Regular cardiac myocyte (primary cell): ENCODE data around the gene VPREB3. TPM values are rescaled to one million over a fixed set of nuclear protein-coding genes. Genes with fewer than 3 reads are reported as not detected.

Source experiments
- total RNA-seq: library from RNA; depleted of rRNA; stranded (reverse); fragments of >200 nt; gene quantifications from 2 replicates; pipeline ENCODE4 v1.2.3, GENCODE V29; 2014

VPREB3 gene, protein sequence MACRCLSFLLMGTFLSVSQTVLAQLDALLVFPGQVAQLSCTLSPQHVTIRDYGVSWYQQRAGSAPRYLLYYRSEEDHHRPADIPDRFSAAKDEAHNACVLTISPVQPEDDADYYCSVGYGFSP
- total RNA-seq = not detected in 2 replicates

DNA sequence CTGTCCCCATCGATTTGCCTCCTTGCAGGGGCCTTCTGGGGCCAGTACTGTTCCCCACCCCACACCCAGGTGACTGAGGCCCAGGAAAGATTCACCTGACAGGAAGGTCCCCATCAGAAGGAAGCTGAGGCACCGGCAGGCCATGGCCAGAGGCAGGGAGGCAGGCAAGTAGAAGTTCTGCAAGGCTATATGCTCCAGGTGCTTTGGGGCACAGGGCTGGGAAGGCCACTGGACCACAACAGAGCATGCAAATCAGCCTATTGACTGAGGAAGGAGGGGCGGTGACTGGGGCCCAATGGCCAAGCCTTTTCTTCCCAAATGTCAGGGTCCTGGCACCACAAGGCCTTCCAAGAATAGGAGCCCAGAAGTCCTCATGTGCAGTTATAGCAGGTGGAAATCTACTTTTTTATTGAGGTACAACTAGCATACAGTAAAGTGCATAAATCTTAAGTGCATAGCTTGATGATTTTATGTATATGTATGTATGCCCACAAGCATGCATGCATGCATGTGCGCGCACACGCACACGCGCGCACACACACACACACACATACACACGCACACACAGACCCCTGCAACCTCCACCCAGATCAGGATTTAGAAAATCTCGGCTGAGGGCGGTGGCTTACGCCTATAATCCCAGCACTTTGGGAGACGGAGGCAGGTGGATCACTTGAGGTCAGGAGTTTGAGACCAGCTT, at the start of gene VPREB3:
Gene VPREB3, minus strand, starts transcription at position 206 of the 700 bp plus-strand sequence. Its CDS starts 62 bp downstream, at position 144.

DNA sequence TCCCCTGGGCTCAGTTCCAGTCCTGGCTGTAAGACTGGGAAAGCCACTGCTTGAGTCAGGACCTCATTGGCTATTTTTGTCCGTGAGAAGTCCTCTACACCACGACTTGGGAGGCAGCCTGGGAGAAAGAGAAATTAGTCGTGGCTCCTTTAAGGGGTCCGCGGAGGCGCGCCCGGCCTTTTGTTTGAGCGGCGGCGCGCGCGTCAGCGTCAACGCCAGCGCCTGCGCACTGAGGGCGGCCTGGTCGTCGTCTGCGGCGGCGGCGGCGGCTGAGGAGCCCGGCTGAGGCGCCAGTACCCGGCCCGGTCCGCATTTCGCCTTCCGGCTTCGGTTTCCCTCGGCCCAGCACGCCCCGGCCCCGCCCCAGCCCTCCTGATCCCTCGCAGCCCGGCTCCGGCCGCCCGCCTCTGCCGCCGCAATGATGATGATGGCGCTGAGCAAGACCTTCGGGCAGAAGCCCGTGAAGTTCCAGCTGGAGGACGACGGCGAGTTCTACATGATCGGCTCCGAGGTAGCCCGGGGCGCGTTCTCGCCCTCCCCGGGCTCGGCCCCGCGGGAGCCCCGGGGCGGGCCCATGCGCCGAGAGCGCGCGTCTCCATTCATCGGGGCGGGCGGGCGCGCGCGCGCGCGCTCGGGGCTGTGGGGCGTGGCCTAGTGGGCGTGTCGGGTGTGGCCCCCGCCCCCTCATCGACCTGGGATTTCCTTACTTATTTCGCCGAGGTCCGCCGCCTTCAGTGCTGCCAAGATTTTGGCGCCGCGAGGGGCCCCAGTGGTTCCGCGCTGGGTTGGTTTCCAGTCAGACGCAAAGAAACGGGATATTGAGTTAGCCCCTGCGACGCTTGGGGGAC, 32.8 kb upstream of the VPREB3 start, which contains the start of gene SMARCB1:
Gene SMARCB1, plus strand, starts transcription at position 215 of the 848 bp plus-strand sequence. Its CDS starts 204 bp downstream, at position 419.

DNA sequence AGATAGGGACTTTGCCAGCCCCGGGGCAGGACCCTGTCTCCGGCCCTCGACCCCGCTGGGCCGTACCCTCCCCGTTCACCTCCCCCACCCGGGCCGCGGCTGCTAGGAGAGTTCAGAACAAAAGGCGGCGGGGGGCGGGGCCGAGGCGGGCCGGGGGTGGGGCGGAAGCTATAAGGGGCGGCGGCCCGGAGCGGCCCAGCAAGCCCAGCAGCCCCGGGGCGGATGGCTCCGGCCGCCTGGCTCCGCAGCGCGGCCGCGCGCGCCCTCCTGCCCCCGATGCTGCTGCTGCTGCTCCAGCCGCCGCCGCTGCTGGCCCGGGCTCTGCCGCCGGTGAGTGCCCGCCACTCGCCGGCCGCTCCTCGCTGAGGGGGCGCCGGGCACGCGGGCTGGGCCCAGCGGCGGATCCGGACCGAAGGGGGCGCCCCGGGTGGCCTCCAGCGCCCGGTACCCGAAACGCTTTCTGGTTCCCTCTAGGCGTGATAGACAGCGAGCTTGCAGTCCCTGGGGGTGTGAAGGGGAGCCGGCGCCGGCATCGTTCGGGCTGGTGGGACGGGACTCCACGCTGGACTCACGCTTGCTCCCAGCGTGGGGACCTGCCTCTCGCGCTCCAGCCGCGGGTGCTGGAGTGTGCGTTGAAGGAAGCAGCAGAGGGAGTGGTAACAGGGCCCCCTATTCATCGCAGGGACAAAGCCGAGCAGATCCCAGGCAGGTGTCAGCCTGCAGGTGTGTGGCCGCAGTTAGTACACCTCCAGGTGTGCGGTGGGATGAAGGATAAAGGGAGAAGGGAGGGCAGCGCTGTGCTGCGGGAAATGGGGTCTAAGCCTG, 18.6 kb upstream of the VPREB3 start, which contains the start of gene MMP11:
Gene MMP11, plus strand, starts transcription at position 201 of the 825 bp plus-strand sequence. Its CDS starts 22 bp downstream, at position 223.

DNA sequence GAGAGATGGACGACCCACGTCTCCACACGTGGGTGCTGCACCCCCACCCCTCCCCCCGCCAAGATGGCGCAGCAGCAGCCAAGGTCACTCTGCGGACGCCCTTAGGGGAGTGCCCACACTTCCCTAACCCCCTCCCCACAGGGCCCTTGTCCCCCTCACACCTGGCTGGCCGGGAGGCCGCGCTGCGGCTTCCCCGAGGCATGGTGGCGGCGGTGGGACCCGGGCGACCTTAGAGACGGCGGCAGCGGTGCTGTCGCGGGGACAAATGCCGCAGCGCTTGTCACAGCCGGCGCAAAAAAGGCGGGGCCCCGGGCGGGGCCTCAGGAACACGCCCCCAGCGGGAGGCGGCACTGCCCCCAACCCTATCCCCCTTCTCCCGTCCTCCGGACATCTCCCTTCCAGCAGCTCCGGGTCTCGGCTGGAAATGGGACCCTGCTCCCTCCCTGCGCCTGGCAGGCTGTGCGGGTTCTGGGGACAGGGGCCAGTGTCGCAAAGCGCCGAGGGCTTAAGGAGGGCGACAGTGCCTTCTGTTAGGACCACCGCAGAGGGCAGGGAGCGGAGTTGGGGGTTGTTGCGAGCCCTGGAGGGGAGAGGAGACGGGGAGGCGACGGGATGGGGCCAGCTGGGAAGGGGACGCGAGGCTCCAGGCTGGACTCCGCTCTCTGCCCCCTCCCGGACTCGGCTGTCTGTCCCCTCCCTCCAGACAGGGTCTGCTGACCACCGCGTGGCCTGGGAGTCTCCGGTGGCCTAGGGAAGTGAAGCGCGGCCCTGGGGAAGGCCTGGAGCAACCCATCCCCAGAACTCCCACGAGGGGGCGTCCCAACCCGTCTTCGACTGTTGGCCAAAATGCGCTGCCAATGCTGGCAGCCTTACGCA, 13.7 kb upstream of the VPREB3 start, which contains the start of gene CHCHD10:
Gene CHCHD10, minus strand, starts transcription at position 300 of the 876 bp plus-strand sequence. Its CDS starts 98 bp downstream, at position 202.

DNA sequence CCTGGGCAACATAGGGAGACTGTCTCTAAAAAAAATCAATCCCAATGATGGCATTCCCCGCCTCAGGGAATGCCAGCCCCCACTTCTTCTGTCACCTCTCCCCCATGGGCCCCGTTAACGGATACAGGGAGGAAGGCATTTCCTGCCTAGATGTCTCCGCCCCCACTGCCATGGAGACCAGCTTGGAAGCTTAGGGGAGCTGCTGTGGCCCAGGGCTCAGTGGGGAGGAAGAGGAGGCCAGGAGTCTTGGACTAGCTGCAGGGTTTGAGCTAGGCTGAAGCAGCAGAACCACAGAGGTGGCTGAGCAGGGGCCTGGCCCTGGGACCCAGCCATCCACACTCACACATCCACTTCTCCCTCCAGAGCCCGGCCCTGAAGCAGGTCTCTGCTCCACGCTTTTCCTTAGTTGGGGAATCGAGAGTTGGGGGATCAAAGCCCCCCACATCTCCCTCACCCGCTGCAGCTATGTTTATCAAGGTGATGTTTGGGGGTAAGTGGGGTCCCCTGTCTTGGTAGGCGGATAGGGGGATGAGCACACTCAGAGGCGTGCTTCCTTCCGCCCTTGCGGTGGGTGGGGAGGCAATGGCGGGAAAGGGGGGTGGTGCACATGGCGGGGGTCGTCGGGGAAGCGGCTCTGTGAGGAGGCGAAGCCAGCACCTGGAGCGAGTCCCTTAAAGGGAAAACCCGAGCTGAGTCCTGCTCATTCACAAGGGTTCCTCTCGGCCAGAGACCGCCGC, 8.8 kb upstream of the VPREB3 start, which contains the start of gene C22orf15:
Gene C22orf15, plus strand, starts transcription at position 149 of the 737 bp plus-strand sequence. Its CDS starts 317 bp downstream, at position 466.

DNA sequence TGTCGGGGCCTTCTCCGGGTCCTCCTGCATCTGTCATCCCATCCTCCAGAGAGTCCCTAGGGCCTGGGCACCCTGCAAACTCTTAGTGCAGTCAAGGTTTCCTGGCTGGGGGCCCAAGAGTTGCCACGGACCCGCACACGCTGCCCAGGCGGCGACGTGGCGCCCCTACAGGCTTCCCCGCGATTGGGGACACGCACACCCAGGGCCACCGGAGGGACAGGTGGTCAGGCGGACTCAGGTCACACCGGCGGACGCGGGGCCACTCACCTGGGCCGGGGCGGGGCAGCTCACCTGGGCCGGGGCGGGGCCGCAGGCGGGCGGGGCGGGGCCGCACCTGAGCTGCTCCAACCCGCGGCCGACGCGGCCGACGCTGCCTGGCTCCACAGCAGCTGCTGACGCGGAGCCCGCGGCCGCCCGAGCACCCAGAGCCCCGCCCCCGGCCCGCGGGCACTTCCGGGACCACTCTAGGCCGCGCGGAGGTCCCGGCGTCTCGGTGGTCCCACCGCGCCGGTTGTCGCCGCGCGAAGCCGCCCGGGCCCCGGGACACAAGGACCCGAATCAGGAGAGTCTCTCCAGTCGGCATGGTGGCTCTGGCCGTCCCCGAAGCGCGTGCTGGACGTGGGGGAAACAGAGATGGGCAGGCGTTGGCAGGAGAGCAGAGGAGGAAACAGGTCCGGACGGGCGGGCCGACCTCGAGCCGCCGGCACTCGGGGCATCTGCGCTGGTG, 3.3 kb downstream of the VPREB3 start, which contains the start of gene ZNF70:
Gene ZNF70, minus strand, starts transcription at position 399 of the 727 bp plus-strand sequence. CDS start 5,972 bp downstream, outside the sequence.

Other genes starting within 250 kb of the VPREB3 start
- not detected in 2 replicates for gene IGLL1, start 174.1 kb downstream of the VPREB3 start, total RNA-seq
- 0.19 TPM in 1 of 2 replicates, not detected in the other for gene DRICH1, start 122.1 kb downstream of the VPREB3 start, total RNA-seq
- not detected in 2 replicates for gene RGL4, start 63.4 kb downstream of the VPREB3 start, total RNA-seq
- 3.1 and 4.0 TPM in 2 replicates for gene ZNF70, start 3.3 kb downstream of the VPREB3 start, total RNA-seq
- 0.19 and 1.1 TPM in 2 replicates for gene C22orf15, start 8.6 kb upstream of the VPREB3 start, total RNA-seq
- gene CHCHD10, start 13.5 kb upstream of the VPREB3 start, total RNA-seq = 3.7 and 6.7 TPM in 2 replicates
- gene MMP11, start 18.4 kb upstream of the VPREB3 start, total RNA-seq = 3.5 and 8.7 TPM in 2 replicates
- 15.5 and 33.5 TPM in 2 replicates for gene SMARCB1, start 32.5 kb upstream of the VPREB3 start, total RNA-seq
- 0.56 and 1.3 TPM in 2 replicates for gene DERL3, start 84.6 kb upstream of the VPREB3 start, total RNA-seq
- gene SLC2A11, start 103.5 kb upstream of the VPREB3 start, total RNA-seq = 10.7 and 13.5 TPM in 2 replicates
- gene MIF, start 140.0 kb upstream of the VPREB3 start, total RNA-seq = 323 and 339 TPM in 2 replicates
- 0.85 and 4.2 TPM in 2 replicates for gene GSTT2B, start 206.8 kb upstream of the VPREB3 start, total RNA-seq
- under 0.01 TPM in 1 of 2 replicates, not detected in the other for gene DDTL, start 212.5 kb upstream of the VPREB3 start, total RNA-seq
- gene DDT, start 220.0 kb upstream of the VPREB3 start, total RNA-seq = 127 and 135 TPM in 2 replicates
- 0.56 TPM in 1 of 2 replicates, not detected in the other for gene GSTT2, start 225.7 kb upstream of the VPREB3 start, total RNA-seq